HepG2 (cell line): ENCODE measurements around the gene HDLBP. TPM values are rescaled to one million over a fixed set of nuclear protein-coding genes. Genes with fewer than 3 reads are reported as not detected.
A peak's percentile ranks its signal among the peaks of the same experiment; 100 is the strongest.

Source experiments
- AGO1 ChIP-seq: fragments of 200-400 bp; formaldehyde crosslinking; IDR thresholded peaks from 2 replicates; pipeline ENCODE4 v1.6.1; 2017; ENCODE audit warnings: mild to moderate bottlenecking, low read depth, low read length, moderate library complexity; ENCODE audit not compliant: poor library complexity, severe bottlenecking
- KDM2A ChIP-seq: sonication (generic); formaldehyde crosslinking; IDR thresholded peaks from 2 replicates; pipeline ENCODE4 v1.4.0; 2020; ENCODE audit warnings: low read depth, missing genetic modification reagents, borderline replicate concordance
- MAZ ChIP-seq, 2 experiments: sonication (generic) in 1 of 2; formaldehyde crosslinking in 1 of 2; IDR thresholded peaks; 2 replicates each; pipeline versions ENCODE4 v1.5.0 to v1.6.1; 2012 to 2020; ENCODE audit warnings: low read depth in 2 of 2, mild to moderate bottlenecking in 2 of 2, borderline replicate concordance in 1 of 2, improper control_type of control experiment in 1 of 2, low read length in 1 of 2, missing genetic modification reagents in 1 of 2, moderate library complexity in 1 of 2
- MEIS2 ChIP-seq: sonication (generic); formaldehyde crosslinking; IDR thresholded peaks from 2 replicates; pipeline ENCODE4 v1.9.0; 2021; ENCODE audit warnings: mild to moderate bottlenecking, missing genetic modification reagents
- REPIN1 ChIP-seq: sonication (generic); formaldehyde crosslinking; IDR thresholded peaks from 2 replicates; pipeline ENCODE4 v1.8.0; 2022; ENCODE audit warnings: missing genetic modification reagents, low read depth, mild to moderate bottlenecking, borderline replicate concordance
- RFX1 ChIP-seq: fragments of 450-650 bp; IDR thresholded peaks from 2 replicates; pipeline ENCODE4 v1.6.1; 2017
- RORA ChIP-seq: sonication (generic); formaldehyde crosslinking; IDR thresholded peaks from 2 replicates; pipeline ENCODE4 v1.5.0; 2020; ENCODE audit warnings: mild to moderate bottlenecking, missing genetic modification reagents, moderate library complexity
- SRF ChIP-seq: IDR thresholded peaks from 2 replicates; pipeline ENCODE4 v1.6.1; 2011; ENCODE audit warnings: mild to moderate bottlenecking, low read depth, low read length, moderate library complexity
- THYN1 ChIP-seq: sonication (generic); formaldehyde crosslinking; IDR thresholded peaks from 2 replicates; pipeline ENCODE4 v1.8.1; 2023; ENCODE audit warnings: low read depth, mild to moderate bottlenecking, moderate library complexity, missing genetic modification reagents, borderline replicate concordance
- U2AF2 ChIP-seq: fragments of 200-400 bp; formaldehyde crosslinking; IDR thresholded peaks from 2 replicates; pipeline ENCODE4 v1.6.1; 2017; ENCODE audit warnings: low read depth, mild to moderate bottlenecking, low read length
- ZC3H4 ChIP-seq: sonication (generic); formaldehyde crosslinking; IDR thresholded peaks from 2 replicates; pipeline ENCODE4 v1.4.0; 2020; ENCODE audit warnings: missing genetic modification reagents, borderline replicate concordance
- ZMYM2 ChIP-seq: sonication (generic); formaldehyde crosslinking; IDR thresholded peaks from 2 replicates; pipeline ENCODE4 v1.8.0; 2022; ENCODE audit warnings: mild to moderate bottlenecking, missing genetic modification reagents
- ZNF207 ChIP-seq: fragments of 450-650 bp; IDR thresholded peaks from 2 replicates; pipeline ENCODE4 v1.6.1; 2016; ENCODE audit warnings: antibody characterized with exemption, borderline replicate concordance
- ZNF296 ChIP-seq: sonication (generic); formaldehyde crosslinking; conservative IDR thresholded peaks from 2 replicates; pipeline ENCODE4 v1.5.0; 2020; ENCODE audit warnings: mild to moderate bottlenecking, missing genetic modification reagents
- ZNF44 ChIP-seq: sonication (generic); formaldehyde crosslinking; IDR thresholded peaks from 2 replicates; pipeline ENCODE4 v1.5.1; 2020; ENCODE audit warnings: mild to moderate bottlenecking, missing genetic modification reagents
- ZNF530 ChIP-seq: sonication (generic); formaldehyde crosslinking; IDR thresholded peaks from 2 replicates; pipeline ENCODE4 v1.5.0; 2020; ENCODE audit warnings: low read depth, mild to moderate bottlenecking, missing genetic modification reagents
- ZNF674 ChIP-seq: sonication (generic); formaldehyde crosslinking; IDR thresholded peaks from 2 replicates; pipeline ENCODE4 v1.5.0; 2020; ENCODE audit warnings: low read depth, mild to moderate bottlenecking, missing genetic modification reagents
- ZNF75D ChIP-seq: sonication (generic); formaldehyde crosslinking; IDR thresholded peaks from 2 replicates; pipeline ENCODE4 v1.8.1; 2023; ENCODE audit warnings: missing genetic modification reagents, mild to moderate bottlenecking, borderline replicate concordance
- polyA plus RNA-seq, 8 experiments: library from polyadenylated mRNA; depleted of rRNA in 3 of 8; stranded (reverse) in 7 of 8; unstranded in 1 of 8; fragments of >200 nt; fragmentation: Illumina TruSeq in 4 of 8; extraction: Trizol in 4 of 8; gene quantifications; 2 replicates each; pipeline versions ENCODE4 v1.2.1 to v1.2.3, GENCODE V29; 2011 to 2016; ENCODE audit warnings: low read depth in 4 of 8, missing spikeins in 1 of 8, mixed read lengths in 1 of 8; ENCODE audit not compliant: insufficient read depth in 1 of 8
- total RNA-seq, 5 experiments: library from RNA; depleted of rRNA; stranded (reverse); fragments of >200 nt; fragmentation: Illumina TruSeq; extraction: Trizol; gene quantifications; 2 replicates each; pipeline ENCODE4 v1.2.3, GENCODE V29; 2016; ENCODE audit warnings: low read depth in 1 of 5
- TF ChIP-seq, protein P1 (sequence below): sonication (generic); formaldehyde crosslinking; IDR thresholded peaks from 2 replicates; pipeline ENCODE4 v1.9.0; 2022; ENCODE audit warnings: missing genetic modification reagents, mild to moderate bottlenecking, borderline replicate concordance
- TF ChIP-seq, protein P2 (sequence below): sonication (generic); formaldehyde crosslinking; IDR thresholded peaks from 2 replicates; pipeline ENCODE4 v1.4.0; 2020; ENCODE audit warnings: mild to moderate bottlenecking, missing genetic modification reagents

Gene HDLBP
- total and polyA plus RNA-seq, 2 of the 13 experiments (the other 11 are each of a cell fraction or from before 2014, with no cell fraction given): 464 to 707 TPM

DNA sequence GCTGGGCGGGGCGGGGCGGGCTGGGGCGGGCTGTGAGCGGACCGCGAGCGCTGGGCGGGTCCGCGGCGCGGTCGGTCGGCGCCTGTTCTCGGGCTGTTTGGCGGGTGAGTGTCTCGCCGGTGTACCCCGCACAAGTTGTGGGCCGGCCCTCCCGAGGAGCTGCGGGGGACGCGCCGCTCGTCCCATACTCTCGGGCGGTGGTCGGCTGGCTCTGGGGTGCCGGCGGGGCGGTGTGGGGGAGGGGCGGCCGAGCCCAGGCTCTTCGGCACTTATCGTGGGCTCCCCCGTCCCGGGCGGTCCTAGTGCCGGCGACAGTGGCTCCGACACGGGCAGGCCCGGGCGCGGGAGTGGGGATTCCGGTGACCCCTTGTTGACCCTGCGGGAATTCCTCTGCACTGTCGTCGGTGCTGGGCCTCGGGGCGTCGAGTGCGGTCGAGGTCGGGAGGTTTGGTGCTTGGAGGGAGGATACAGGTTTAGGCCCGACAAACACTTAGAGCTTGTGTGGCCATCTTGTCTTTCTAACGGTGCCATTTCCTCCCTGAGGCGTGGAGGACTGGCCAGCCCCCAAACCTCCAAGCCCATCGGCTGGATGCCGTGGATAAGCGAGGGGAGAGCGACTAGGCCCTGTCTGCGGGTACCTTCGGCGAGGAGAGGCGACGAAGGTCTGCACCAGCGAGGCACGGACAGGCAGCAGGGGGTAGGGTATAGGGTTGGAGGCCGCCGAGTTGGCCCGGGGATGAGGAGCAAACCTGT is 583 bp upstream of the HDLBP start, which contains the start of gene SEPTIN2 (continued):
- TF ChIP-seq ZNF207 (no peak), ZNF44 (CRISPR knock-in tag) (no peak), ZNF530 (CRISPR knock-in tag) (no peak), ZNF674 (CRISPR knock-in tag) (no peak), ZC3H4 (CRISPR knock-in tag) (no peak), RORA (no peak), AGO1 (no peak), REPIN1 (CRISPR knock-in tag) (no peak; the same call in 1 of the 2 replicates), THYN1 (no peak), ZNF296 (CRISPR knock-in tag) (peak; percentile 97), KDM2A (peak; percentile 71; the same call in 1 of the 2 replicates), U2AF2 (no peak), SRF (no peak), ZNF75D (no peak), MAZ (IDR thresholded peaks at IDR 0.05; ENCODE audit: borderline replicate concordance, low read depth, low read length) (peak; percentile 3; the same call in 1 of the 2 replicates), MAZ (CRISPR knock-in tag; IDR thresholded peaks at IDR 0.05; ENCODE audit: low read depth) (no peak; the same call in none of the 2 replicates), RFX1 (no peak), ZMYM2 (CRISPR knock-in tag) (no peak), MEIS2 (CRISPR knock-in tag) (peak; percentile 58; the same call in 1 of the 2 replicates)
- TF ChIP-seq, protein P1, sequence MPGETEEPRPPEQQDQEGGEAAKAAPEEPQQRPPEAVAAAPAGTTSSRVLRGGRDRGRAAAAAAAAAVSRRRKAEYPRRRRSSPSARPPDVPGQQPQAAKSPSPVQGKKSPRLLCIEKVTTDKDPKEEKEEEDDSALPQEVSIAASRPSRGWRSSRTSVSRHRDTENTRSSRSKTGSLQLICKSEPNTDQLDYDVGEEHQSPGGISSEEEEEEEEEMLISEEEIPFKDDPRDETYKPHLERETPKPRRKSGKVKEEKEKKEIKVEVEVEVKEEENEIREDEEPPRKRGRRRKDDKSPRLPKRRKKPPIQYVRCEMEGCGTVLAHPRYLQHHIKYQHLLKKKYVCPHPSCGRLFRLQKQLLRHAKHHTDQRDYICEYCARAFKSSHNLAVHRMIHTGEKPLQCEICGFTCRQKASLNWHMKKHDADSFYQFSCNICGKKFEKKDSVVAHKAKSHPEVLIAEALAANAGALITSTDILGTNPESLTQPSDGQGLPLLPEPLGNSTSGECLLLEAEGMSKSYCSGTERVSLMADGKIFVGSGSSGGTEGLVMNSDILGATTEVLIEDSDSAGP (CRISPR knock-in tag): no peak; the same call in none of the 2 replicates
- TF ChIP-seq, protein P2, sequence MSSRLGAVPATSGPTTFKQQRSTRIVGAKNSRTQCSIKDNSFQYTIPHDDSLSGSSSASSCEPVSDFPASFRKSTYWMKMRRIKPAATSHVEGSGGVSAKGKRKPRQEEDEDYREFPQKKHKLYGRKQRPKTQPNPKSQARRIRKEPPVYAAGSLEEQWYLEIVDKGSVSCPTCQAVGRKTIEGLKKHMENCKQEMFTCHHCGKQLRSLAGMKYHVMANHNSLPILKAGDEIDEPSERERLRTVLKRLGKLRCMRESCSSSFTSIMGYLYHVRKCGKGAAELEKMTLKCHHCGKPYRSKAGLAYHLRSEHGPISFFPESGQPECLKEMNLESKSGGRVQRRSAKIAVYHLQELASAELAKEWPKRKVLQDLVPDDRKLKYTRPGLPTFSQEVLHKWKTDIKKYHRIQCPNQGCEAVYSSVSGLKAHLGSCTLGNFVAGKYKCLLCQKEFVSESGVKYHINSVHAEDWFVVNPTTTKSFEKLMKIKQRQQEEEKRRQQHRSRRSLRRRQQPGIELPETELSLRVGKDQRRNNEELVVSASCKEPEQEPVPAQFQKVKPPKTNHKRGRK (CRISPR knock-in tag): no peak
